GM18868 (cell line): ENCODE measurements around the gene TBC1D10A.

Experiments used
- ATAC-seq: cut with Tn5 transposase; IDR thresholded peaks from one replicate; pipeline ENCODE4 v1.9.1; 2021; ENCODE audit warnings: mild to moderate bottlenecking, moderate library complexity; ENCODE audit not compliant: unreplicated experiment

Gene TBC1D10A

GRCh38 chr22:30249049-30250038 is 77.4 kb downstream of the TBC1D10A start:
- ATAC-seq = no peak

- no peak for ATAC-seq
Measured at GRCh38 chr22:30248484-30248883, 78.3 kb downstream of the TBC1D10A start.

GRCh38 chr22:30247974-30248373 is 78.8 kb downstream of the TBC1D10A start:
- ATAC-seq = no peak

- ATAC-seq = no peak
Measured at GRCh38 chr22:30247561-30247960, 79.2 kb downstream of the TBC1D10A start.

- ATAC-seq = no peak
Measured at GRCh38 chr22:30246814-30247376, 79.8 kb downstream of the TBC1D10A start.

- no peak for ATAC-seq
Measured at GRCh38 chr22:30245985-30246813, 80.5 kb downstream of the TBC1D10A start, which contains the start of gene LIF. Gene LIF, minus strand, starts transcription at chr22:30246759. Its CDS starts 64 bp downstream, at chr22:30246695.

- ATAC-seq = no peak
Measured at GRCh38 chr22:30245181-30245984, 81.4 kb downstream of the TBC1D10A start.

GRCh38 chr22:30244641-30245040 is 82.1 kb downstream of the TBC1D10A start:
- no peak for ATAC-seq

GRCh38 chr22:30244066-30244465 is 82.7 kb downstream of the TBC1D10A start:
- no peak for ATAC-seq

GRCh38 chr22:30243661-30244060 is 83.1 kb downstream of the TBC1D10A start:
- ATAC-seq = no peak
